Measurements from ENCODE around the gene KLK8. TPM values are rescaled to one million over a fixed set of nuclear protein-coding genes. Genes with fewer than 3 reads are reported as not detected.

The KLK8 gene
- total RNA-seq, 1 experiment from 2014 or later = 128 TPM

GRCh38 chr19:51006406-51006805, 5.0 kb upstream of the KLK8 start:
- intact Hi-C loops (cut with micrococcal nuclease; ENCODE audit: unreplicated experiment) = no loop called here
- POLR2A ChIA-PET (ENCODE audit: unreplicated experiment) = interaction anchor here (0.6 kb wide), 2 partner anchors 37 to 82 kb away, joined by 3 read pairs; partner anchors contain the start of gene KLK6
- Histone ChIP-seq H3K9me3 (ENCODE audit: insufficient read depth, low read depth) (no peaks in the 10 kb centered on the region), H3K36me3 (ENCODE audit: low read depth) (no peaks in the 10 kb centered on the region), H4K20me1 (ENCODE audit: insufficient read depth) (no peaks in the 10 kb centered on the region), H3K9me2 (ENCODE audit: insufficient read depth) (no peaks in the 10 kb centered on the region), H3F3A (ENCODE audit: insufficient read depth, low read depth) (peaks cover 30% of the 10 kb centered on the region; the same call in 1 of the 2 replicates), H2AFZ (no peak overlapping the region), H3K4me1 (replicated peaks; ENCODE audit: insufficient read depth) (peaks cover 19% of the 10 kb centered on the region), H3K27me3 (ENCODE audit: insufficient read depth, low read depth) (no peaks in the 10 kb centered on the region), H3K4me2 (no peak overlapping the region), H3K79me2 (ENCODE audit: low read depth) (no peaks in the 10 kb centered on the region), H3K27ac (no peak overlapping the region), H3K4me3 (no peak overlapping the region)
- no TSS peak for BruUV-seq (replicated peaks)
- CTCF ChIA-PET = no interaction called here
- TF ChIP-seq EZH2 (IDR thresholded peaks at IDR 0.05; ENCODE audit: low read depth) (no peak), CTCF (conservative IDR thresholded peaks at IDR 0.05) (no peak)
- DNase-seq = peak in 1 of 2 experiments; percentile 9

- BruUV-seq (replicated peaks) = no TSS peak
- DNase-seq = no peak
- Histone ChIP-seq H3K27me3 (ENCODE audit: insufficient read depth, low read depth) (no peaks in the 10 kb centered on the region), H3K4me1 (replicated peaks; ENCODE audit: insufficient read depth) (peaks cover 14% of the 10 kb centered on the region), H3F3A (ENCODE audit: insufficient read depth, low read depth) (peaks cover 23% of the 10 kb centered on the region; the same call in 1 of the 2 replicates), H3K79me2 (ENCODE audit: low read depth) (peaks cover 7% of the 10 kb centered on the region), H2AFZ (no peak overlapping the region), H4K20me1 (ENCODE audit: insufficient read depth) (no peaks in the 10 kb centered on the region), H3K4me2 (no peak overlapping the region), H3K9me2 (ENCODE audit: insufficient read depth) (no peaks in the 10 kb centered on the region), H3K36me3 (ENCODE audit: low read depth) (no peaks in the 10 kb centered on the region), H3K4me3 (no peak overlapping the region), H3K9me3 (ENCODE audit: insufficient read depth, low read depth) (no peaks in the 10 kb centered on the region), H3K27ac (no peak overlapping the region)
- TF ChIP-seq CTCF (conservative IDR thresholded peaks at IDR 0.05) (no peak), EZH2 (IDR thresholded peaks at IDR 0.05; ENCODE audit: low read depth) (no peak)
- ChIA-PET CTCF (no interaction called here), POLR2A (ENCODE audit: unreplicated experiment) (no interaction called here)
- intact Hi-C loops (cut with micrococcal nuclease; ENCODE audit: unreplicated experiment) = no loop called here
Observed at GRCh38 chr19:51005248-51005647, 3.8 kb upstream of the KLK8 start.

GRCh38 chr19:51003316-51003715, 1.9 kb upstream of the KLK8 start:
- Histone ChIP-seq H3F3A (ENCODE audit: insufficient read depth, low read depth) (peaks cover 19% of the 10 kb centered on the region; the same call in 1 of the 2 replicates), H3K36me3 (ENCODE audit: low read depth) (peaks cover 5% of the 10 kb centered on the region; the same call in 1 of the 2 replicates), H3K9me3 (ENCODE audit: insufficient read depth, low read depth) (no peaks in the 10 kb centered on the region), H3K79me2 (ENCODE audit: low read depth) (peaks cover 23% of the 10 kb centered on the region), H4K20me1 (ENCODE audit: insufficient read depth) (no peaks in the 10 kb centered on the region), H2AFZ (no peak overlapping the region), H3K27me3 (ENCODE audit: insufficient read depth, low read depth) (no peaks in the 10 kb centered on the region), H3K4me2 (no peak overlapping the region), H3K4me1 (replicated peaks; ENCODE audit: insufficient read depth) (peaks cover 8% of the 10 kb centered on the region), H3K27ac (no peak overlapping the region), H3K9me2 (ENCODE audit: insufficient read depth) (no peaks in the 10 kb centered on the region), H3K4me3 (no peak overlapping the region)
- TF ChIP-seq CTCF (conservative IDR thresholded peaks at IDR 0.05) = no peak
- TF ChIP-seq EZH2 (IDR thresholded peaks at IDR 0.05; ENCODE audit: low read depth) = no peak
- no peak for DNase-seq
- CTCF ChIA-PET = no interaction called here
- no TSS peak for BruUV-seq (replicated peaks)
- intact Hi-C loops (cut with micrococcal nuclease; ENCODE audit: unreplicated experiment) = no loop called here
- POLR2A ChIA-PET (ENCODE audit: unreplicated experiment) = no interaction called here
